T-cell (primary cell): ENCODE measurements around the gene IFITM10. TPM values are rescaled to one million over a fixed set of nuclear protein-coding genes. Genes with fewer than 3 reads are reported as not detected.

Experiments
- ATAC-seq, 4 experiments: fragments of 200-7000 bp in 3 of 4; fragments of 150-1000 bp in 1 of 4; cut with Tn5 transposase; replicated peaks in 1 of 4; 1 replicate in 3 of 4; 2 replicates in 1 of 4; pipeline ENCODE4 v1.10.0; 2021; ENCODE audit warnings: moderate library complexity in 3 of 4, mild to moderate bottlenecking in 2 of 4, moderate number of reproducible peaks in 1 of 4
- CTCF ChIA-PET, 2 donors: fragments of 300-600 bp; sonication (Branson Sonifier 250); formaldehyde crosslinking; loops; one replicate each; lab custom pipeline; 2022; ENCODE audit warnings: antibody characterized with exemption in 2 of 2; lab: Charles Lee
- POLR2A ChIA-PET, 2 donors: fragments of 300-600 bp; sonication (Branson Sonifier 250); formaldehyde crosslinking; loops; one replicate each; lab custom pipeline; 2022; ENCODE audit warnings: antibody characterized with exemption in 2 of 2; lab: Charles Lee
- DNase-seq, 35 experiments: peaks; one replicate each; pipeline versions ENCODE4 v3.0.0 to v3.0.0-alpha.2; 2013 to 2023
- H3K27ac ChIP-seq: one replicate; pipeline ENCODE4 v1.5.1; 2013; ENCODE audit warnings: low read length
- H3K27me3 ChIP-seq, 2 experiments: replicated peaks in 1 of 2; 1 replicate in 1 of 2; 2 replicates in 1 of 2; pipeline versions ENCODE4 v1.6.1 to v1.7.0; 2013; ENCODE audit warnings: low read length in 1 of 2, mixed read lengths in 1 of 2; ENCODE audit not compliant: control insufficient read depth in 2 of 2, insufficient read depth in 2 of 2; ENCODE audit errors: extremely low read depth in 1 of 2
- H3K36me3 ChIP-seq, 2 donors: 1 replicate in 1 of 2; 2 replicates in 1 of 2; pipeline versions ENCODE4 v1.6.1 to v1.7.0; 2013; ENCODE audit warnings: low read length in 1 of 2; ENCODE audit not compliant: control insufficient read depth in 2 of 2, insufficient read depth in 1 of 2; ENCODE audit errors: extremely low read depth in 1 of 2
- H3K4me1 ChIP-seq, 2 experiments: 1 replicate in 1 of 2; 2 replicates in 1 of 2; pipeline versions ENCODE4 v1.6.1 to v1.7.0; 2013; ENCODE audit warnings: low read length in 2 of 2, mixed read lengths in 1 of 2; ENCODE audit not compliant: insufficient read depth in 2 of 2, control insufficient read depth in 1 of 2; ENCODE audit errors: extremely low read depth in 1 of 2
- H3K4me3 ChIP-seq, 2 donors: 1 replicate in 1 of 2; 2 replicates in 1 of 2; pipeline versions ENCODE4 v1.5.1 to v1.7.0; 2013; ENCODE audit warnings: mild to moderate bottlenecking in 2 of 2, low read length in 1 of 2, moderate library complexity in 1 of 2; ENCODE audit not compliant: control insufficient read depth in 1 of 2; ENCODE audit errors: extremely low read depth in 1 of 2
- H3K9me3 ChIP-seq: 2 replicates; pipeline ENCODE4 v1.7.0; 2013
- H3K27ac Mint-ChIP-seq, 2 donors: one replicate each; pipeline ENCODE4 v1.8.0; 2020 to 2021; ENCODE audit warnings: mild to moderate bottlenecking in 2 of 2, mixed read lengths in 2 of 2
- H3K27me3 Mint-ChIP-seq, 2 donors: one replicate each; pipeline ENCODE4 v1.8.0; 2021 to 2022; ENCODE audit warnings: mixed read lengths in 2 of 2
- H3K36me3 Mint-ChIP-seq: one replicate; pipeline ENCODE4 v1.8.0; 2021; ENCODE audit warnings: mixed read lengths
- H3K4me1 Mint-ChIP-seq, 3 donors: one replicate each; pipeline ENCODE4 v1.8.0; 2020 to 2022; ENCODE audit warnings: mixed read lengths in 3 of 3, mild to moderate bottlenecking in 1 of 3
- H3K4me3 Mint-ChIP-seq, 3 donors: one replicate each; pipeline ENCODE4 v1.8.0; 2020 to 2022; ENCODE audit warnings: mild to moderate bottlenecking in 3 of 3, mixed read lengths in 3 of 3, moderate library complexity in 3 of 3
- H3K9me3 Mint-ChIP-seq, 3 donors: one replicate each; pipeline ENCODE4 v1.8.0; 2020 to 2022; ENCODE audit warnings: mixed read lengths in 3 of 3
- WGBS: methylation state at CpG from one replicate; pipeline ENCODE4 v1.1.5; 2013; ENCODE audit warnings: missing lambda C conversion rate; ENCODE audit not compliant: insufficient coverage; 5-methylcytosine and 5-hydroxymethylcytosine counted together
- total RNA-seq, 35 experiments: library from RNA in 6 of 35; stranded (reverse) in 6 of 35; fragments of 120-200 nt in 1 of 35; gene quantifications; one replicate each; pipeline versions ENCODE4 v1.2.1 to v1.2.4 and lab custom pipeline; 2013 to 2026

Gene IFITM10
- total RNA-seq, 5 donors from 2014 or later (not counting 1 experiment from before 2014, with no cell fraction given), result 0.72 to 4.2 (median 1.8) TPM

DNA sequence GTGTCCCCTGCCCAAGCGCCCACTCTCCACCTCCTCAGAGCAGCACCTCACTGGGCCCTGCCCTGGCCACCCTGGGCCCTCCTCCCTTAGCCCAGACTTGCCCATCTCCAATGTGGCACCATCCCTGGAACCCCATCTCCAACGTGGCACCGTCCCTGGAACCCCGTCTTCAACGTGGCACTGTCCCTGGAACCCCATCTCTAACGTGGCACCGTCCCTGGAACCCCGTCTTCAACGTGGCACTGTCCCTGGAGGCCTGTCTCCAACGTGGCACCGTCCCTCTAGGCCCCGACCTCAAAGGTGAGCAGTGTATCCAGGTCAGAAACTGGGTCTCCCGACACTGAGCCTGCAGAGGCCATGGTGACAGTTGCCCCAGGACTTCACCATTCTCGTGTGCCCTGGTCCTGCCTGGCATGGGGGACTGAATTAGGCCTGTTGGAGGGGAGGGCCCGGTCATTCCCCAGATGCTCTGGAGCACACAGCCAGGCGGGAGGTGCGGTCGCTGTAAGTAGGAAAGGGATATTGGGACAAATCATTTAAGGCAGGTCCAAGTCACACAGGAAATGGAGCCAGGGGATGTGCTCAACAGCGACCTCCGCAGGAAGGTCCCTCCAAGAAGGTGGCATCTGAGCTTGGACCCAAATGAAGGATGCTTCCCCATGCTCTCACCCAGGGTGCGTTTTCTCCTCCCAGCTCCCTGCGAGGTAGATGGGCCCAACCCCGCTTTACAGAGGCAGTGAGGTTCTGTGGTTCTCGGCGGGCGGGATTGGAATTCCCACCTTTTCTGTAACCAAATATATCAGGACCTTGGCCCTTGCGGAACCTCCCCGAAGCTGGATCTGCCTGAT, 15.7 kb upstream of the IFITM10 start:
- no peak overlapping the region for H3K27ac Mint-ChIP-seq
- no peak overlapping the region for H3K4me3 Mint-ChIP-seq
- ChIA-PET CTCF (no interaction called here), POLR2A (no interaction called here)
- ATAC-seq (no peak), DNase-seq (no peak)
- Histone ChIP-seq H3K36me3 (peaks cover 2 to 6% of the 10 kb centered on the region in 2 donors), H3K27ac (no peak overlapping the region), H3K4me3 (no peak overlapping the region), H3K9me3 (no peaks in the 10 kb centered on the region), H3K4me1 (peaks cover 4 to 31% of the 10 kb centered on the region in 2 experiments), H3K27me3 (peaks cover 0 to 4% of the 10 kb centered on the region in 2 experiments)
- peaks cover 14 to 29% (median 21%) of the 10 kb centered on the region in 3 donors for H3K4me1 Mint-ChIP-seq
- WGBS, result 94% methylated on average over 27 of the region's 28 CpGs
- H3K36me3 Mint-ChIP-seq, result no peaks in the 10 kb centered on the region
- H3K9me3 Mint-ChIP-seq, result no peaks in the 10 kb centered on the region
- H3K27me3 Mint-ChIP-seq, result no peaks in the 10 kb centered on the region

DNA sequence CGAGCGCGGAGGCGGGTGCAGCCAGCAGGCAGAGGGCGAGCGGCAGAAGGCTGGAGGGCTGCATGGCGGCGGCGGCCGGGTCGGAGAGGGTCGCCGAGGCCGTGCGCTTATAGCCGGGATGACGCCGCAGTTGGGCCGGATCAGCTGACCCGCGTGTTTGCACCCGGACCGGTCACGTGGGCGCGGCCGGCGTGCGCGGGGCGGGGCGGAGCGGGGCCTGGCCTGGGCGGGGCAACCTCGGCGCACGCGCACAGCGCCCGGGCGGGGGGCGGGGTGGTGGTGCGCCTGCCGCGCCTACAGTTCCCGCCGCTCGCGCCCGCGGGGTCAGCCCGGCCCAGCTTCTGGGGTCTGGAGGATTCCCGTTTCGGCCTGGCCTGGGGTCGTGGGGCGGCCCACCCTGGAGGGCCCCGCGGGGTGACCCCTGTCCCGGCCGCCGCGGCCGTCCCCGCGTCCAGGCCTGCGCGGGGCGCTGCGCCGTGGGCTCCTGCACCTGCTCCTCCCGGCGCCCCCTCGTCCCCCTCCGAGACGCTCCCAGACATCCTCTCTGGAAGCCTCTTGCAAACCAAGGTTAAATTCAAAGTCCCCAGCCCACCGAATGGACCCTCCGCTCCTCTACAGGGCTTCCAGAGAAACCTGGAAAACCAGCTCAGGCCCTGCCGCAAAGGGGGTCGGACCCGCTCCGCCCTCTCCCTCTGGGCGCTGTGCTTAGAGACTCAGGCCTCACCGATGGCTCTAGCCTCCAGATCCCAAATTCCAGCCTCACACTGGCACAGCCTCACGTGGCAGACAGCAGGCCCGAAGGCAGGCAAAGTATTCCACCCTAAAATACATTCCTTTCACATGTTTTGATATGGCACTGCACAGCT, 13.6 kb upstream of the IFITM10 start, which contains the start of gene CTSD:
CTSD (minus strand) TSS at position 132 of the 866 bp plus-strand sequence; CDS start at position 64, 68 bp downstream.
- ATAC-seq (peak; percentile 90 to 93 (median 91)), DNase-seq (peak; percentile 54 to 91 (median 74))
- Histone ChIP-seq H3K4me1 (peaks cover 12 to 51% of the 10 kb centered on the region in 2 experiments), H3K27me3 (peaks cover 0 to 4% of the 10 kb centered on the region in 2 experiments), H3K4me3 (peak within 1 kb of the TSS; percentile 66 to 74), H3K27ac (peak within 1 kb of the TSS; percentile 54), H3K36me3 (peaks cover 4 to 25% of the 10 kb centered on the region in 2 donors), H3K9me3 (no peaks in the 10 kb centered on the region)
- no peaks in the 10 kb centered on the region for H3K27me3 Mint-ChIP-seq
- H3K4me3 Mint-ChIP-seq, result peak within 1 kb of the TSS; percentile 86 to 92 (median 87)
- H3K27ac Mint-ChIP-seq, result peak within 1 kb of the TSS; percentile 87
- no peaks in the 10 kb centered on the region for H3K36me3 Mint-ChIP-seq
- ChIA-PET CTCF (interaction anchor here (0.6 to 0.7 kb wide), 3 partner anchors 388 to 961 kb away, joined by 3 to 7 read pairs (median 7); partner anchors contain the start of gene TSSC4 (in 1 of the 2)), POLR2A (no interaction called here)
- peaks cover 25 to 44% (median 40%) of the 10 kb centered on the region in 3 donors for H3K4me1 Mint-ChIP-seq
- 4% methylated on average over 83 of the region's 85 CpGs for WGBS
- H3K9me3 Mint-ChIP-seq, result no peaks in the 10 kb centered on the region

- peaks cover 31 to 50% (median 46%) of the 10 kb centered on the region in 3 donors for H3K4me1 Mint-ChIP-seq
- peaks cover 16 to 58% of the 10 kb centered on the region in 2 experiments for H3K4me1 ChIP-seq
Measured at GRCh38 chr11:1763336-1763795, 13.0 kb upstream of the IFITM10 start.

DNA sequence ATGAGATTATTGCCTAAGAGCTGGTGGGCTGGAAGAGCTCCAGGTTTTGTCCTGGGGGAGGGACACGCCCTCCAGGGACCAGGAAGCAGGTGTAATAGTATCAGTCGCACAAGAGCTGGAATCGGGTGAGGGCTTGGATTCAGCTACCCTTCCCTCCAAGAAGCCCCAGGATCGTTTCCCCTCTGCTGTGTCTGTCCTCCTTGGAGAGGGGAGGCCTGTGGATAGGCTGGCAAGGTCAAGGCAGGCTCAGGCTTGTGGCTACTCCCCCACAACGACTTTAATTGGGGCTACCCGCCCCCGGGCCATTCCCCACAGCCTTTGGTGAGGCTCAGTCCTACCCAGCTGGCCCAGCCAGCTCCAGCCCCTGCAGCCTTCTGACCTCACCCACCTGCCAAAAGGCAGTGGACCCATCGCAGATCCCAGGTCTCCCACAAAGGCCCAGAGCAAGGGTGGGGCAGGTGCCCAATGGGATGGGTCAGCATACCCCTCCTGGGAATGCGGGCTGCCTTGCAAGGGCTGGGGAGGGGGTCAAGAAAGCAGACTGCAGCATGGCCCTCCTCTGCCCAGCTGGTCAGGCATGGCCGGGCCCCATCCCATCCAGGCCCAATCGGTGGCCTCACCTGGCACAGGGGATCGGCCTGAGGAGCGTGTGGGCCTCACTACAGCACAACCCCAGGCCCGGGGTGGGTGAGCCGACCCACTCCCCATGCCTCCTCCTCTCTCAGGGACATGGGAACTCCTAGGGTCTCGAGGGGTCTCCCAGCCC, 12.3 kb upstream of the IFITM10 start:
- H3K27me3 ChIP-seq, result peaks cover 0 to 4% of the 10 kb centered on the region in 2 experiments
- H3K4me1 ChIP-seq, result peaks cover 22 to 64% of the 10 kb centered on the region in 2 experiments
- WGBS, result 35% methylated on average over 8 of the region's 16 CpGs
- peak overlapping the region; percentile 82 to 87 for H3K27ac Mint-ChIP-seq
- no peaks in the 10 kb centered on the region for H3K27me3 Mint-ChIP-seq
- no peaks in the 10 kb centered on the region for H3K9me3 ChIP-seq
- CTCF ChIA-PET, result interaction anchor here in 1 of 2 donors (0.8 kb wide), 1 partner anchor 11 kb away, joined by 3 read pairs; no protein-coding TSS in a partner anchor
- DNase-seq (no peak), ATAC-seq (no peak)
- H3K36me3 ChIP-seq, result peaks cover 4 to 26% of the 10 kb centered on the region in 2 donors
- peak overlapping the region; percentile 54 for H3K27ac ChIP-seq
- H3K4me3 ChIP-seq, result peak overlapping the region; percentile 66 to 74
- peak overlapping the region; percentile 73 to 92 (median 80) for H3K4me3 Mint-ChIP-seq
- peaks cover 35 to 57% (median 50%) of the 10 kb centered on the region in 3 donors for H3K4me1 Mint-ChIP-seq
- POLR2A ChIA-PET, result interaction anchor here in 1 of 2 donors (0.6 kb wide), 1 partner anchor 191 kb away, joined by 5 read pairs; the partner anchor contains the start of gene DUSP8
- H3K36me3 Mint-ChIP-seq, result no peaks in the 10 kb centered on the region
- H3K9me3 Mint-ChIP-seq, result no peaks in the 10 kb centered on the region

More at GRCh38 chr11:1763336-1763795, 13.0 kb upstream of the IFITM10 start:
- Mint-ChIP-seq H3K27ac (no peak overlapping the region), H3K36me3 (no peaks in the 10 kb centered on the region), H3K9me3 (no peaks in the 10 kb centered on the region), H3K4me3 (peak overlapping the region; percentile 73 to 92 (median 80)), H3K27me3 (no peaks in the 10 kb centered on the region)
- CTCF ChIA-PET, result no interaction called here
- WGBS, result under 1% methylated on average over 24 of the region's 32 CpGs
- POLR2A ChIA-PET, result no interaction called here
- peak overlapping the region; percentile 66 to 74 for H3K4me3 ChIP-seq
- H3K36me3 ChIP-seq, result peaks cover 4 to 26% of the 10 kb centered on the region in 2 donors
- no peaks in the 10 kb centered on the region for H3K9me3 ChIP-seq
- H3K27me3 ChIP-seq, result peaks cover 0 to 4% of the 10 kb centered on the region in 2 experiments
- H3K27ac ChIP-seq, result peak overlapping the region; percentile 54
- ATAC-seq, result peak; percentile 33 to 45 (median 40)
- DNase-seq, result peak in 1 of 35 experiments; percentile 21

GRCh38 chr11:1761857-1762536, 11.6 kb upstream of the IFITM10 start:
- Mint-ChIP-seq H3K27ac (peak overlapping the region; percentile 82 to 87), H3K27me3 (no peaks in the 10 kb centered on the region), H3K4me1 (peaks cover 43 to 64% (median 57%) of the 10 kb centered on the region in 3 donors), H3K36me3 (no peaks in the 10 kb centered on the region), H3K4me3 (peak overlapping the region; percentile 73 to 92 (median 80)), H3K9me3 (no peaks in the 10 kb centered on the region)
- CTCF ChIA-PET, result interaction anchor here in 1 of 2 donors (0.8 kb wide), 1 partner anchor 12 kb away, joined by 3 read pairs; no protein-coding TSS in a partner anchor
- Histone ChIP-seq H3K27me3 (peaks cover 0 to 4% of the 10 kb centered on the region in 2 experiments), H3K9me3 (no peaks in the 10 kb centered on the region), H3K27ac (peak overlapping the region; percentile 54), H3K36me3 (peaks cover 4 to 26% of the 10 kb centered on the region in 2 donors), H3K4me3 (peak overlapping the region; percentile 66 to 74), H3K4me1 (peaks cover 29 to 72% of the 10 kb centered on the region in 2 experiments)
- POLR2A ChIA-PET, result interaction anchor here in 1 of 2 donors (0.6 kb wide), 1 partner anchor 190 kb away, joined by 5 read pairs; the partner anchor contains the start of gene DUSP8
- ATAC-seq (no peak), DNase-seq (no peak)
- 75% methylated on average over 9 of the region's 12 CpGs for WGBS
